ENCODE measurements around the gene SYDE1.
"Not testable (repeated sequence)": the region's sequence is repeated elsewhere in the genome, so short reads cannot be mapped to it uniquely, and the experiment has no call there.

- not testable (repeated sequence) for TF ChIP-seq EZH2 (IDR thresholded peaks at IDR 0.05; ENCODE audit: borderline replicate concordance, low read length); CTCF (conservative IDR thresholded peaks at IDR 0.05 in 1 of 2, IDR thresholded peaks at IDR 0.05 in 1 of 2; ENCODE audit: extremely low read depth in 1 of 2, insufficient read depth in 1 of 2, low read depth in 1 of 2, low read length in 2 of 2)
Observed at GRCh38 chr19:15097980-15098379, 9.2 kb upstream of the SYDE1 start.

Data from mammary epithelial cell (primary cell).